ENCODE data around the gene C2CD4C. TPM values are rescaled to one million over a fixed set of nuclear protein-coding genes. Genes with fewer than 3 reads are reported as not detected.
"Not testable (repeated sequence)": the region's sequence is repeated elsewhere in the genome, so short reads cannot be mapped to it uniquely, and the experiment has no call there.

The C2CD4C gene, protein sequence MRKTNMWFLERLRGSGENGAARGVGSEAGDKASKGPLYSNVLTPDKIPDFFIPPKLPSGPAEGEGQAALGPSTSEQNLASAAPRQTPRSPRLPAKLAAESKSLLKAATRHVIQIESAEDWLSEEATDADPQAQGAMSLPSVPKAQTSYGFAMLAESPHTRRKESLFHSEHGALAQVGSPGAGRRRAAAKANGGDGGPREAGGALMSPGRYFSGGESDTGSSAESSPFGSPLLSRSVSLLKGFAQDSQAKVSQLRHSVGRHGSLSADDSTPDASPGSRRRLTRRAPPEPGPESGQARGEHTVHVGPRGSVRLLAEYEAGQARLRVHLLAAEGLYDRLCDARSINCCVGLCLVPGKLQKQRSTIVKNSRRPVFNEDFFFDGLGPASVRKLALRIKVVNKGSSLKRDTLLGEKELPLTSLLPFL
- 1 to 10 TPM in 6 of 8 experiments, under 1 TPM in 2; 0.15 to 6.4 (median 4.5) TPM for total RNA-seq

DNA sequence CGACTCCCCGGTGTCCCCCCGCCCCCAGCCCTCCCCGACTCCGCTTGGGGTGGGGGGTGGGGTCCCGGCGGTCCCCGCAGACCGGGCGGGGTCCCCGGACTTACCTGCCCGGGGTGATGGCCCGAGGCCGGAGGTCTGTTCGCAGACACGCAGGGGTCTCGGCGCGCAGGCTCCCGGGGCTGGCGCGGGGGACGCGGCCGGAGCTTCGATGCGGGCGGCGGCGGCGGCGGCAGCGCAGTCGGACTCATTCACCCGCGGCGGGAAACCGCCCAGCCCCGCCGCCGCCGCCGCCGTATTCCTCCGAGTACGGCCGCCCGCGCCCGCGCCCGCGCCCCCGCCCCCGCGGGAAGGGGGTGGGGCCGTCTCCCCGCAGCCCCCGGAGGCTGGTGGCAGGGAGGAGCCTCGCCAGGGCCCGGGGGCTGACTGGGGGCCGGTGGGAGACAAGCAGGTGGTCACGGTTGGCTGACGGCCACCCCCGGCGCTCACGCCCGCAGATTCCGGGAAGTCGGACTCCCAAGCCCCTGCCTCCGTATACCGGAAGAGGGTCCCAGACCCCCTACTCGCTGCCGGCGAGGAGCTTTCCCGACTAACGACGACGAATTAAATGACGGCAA lies at the start of gene C2CD4C:
Gene C2CD4C (minus strand): TSS at position 246 of the 614 bp plus-strand sequence. CDS start 786 bp downstream, outside the sequence.
- H3K27ac ChIP-seq = no peak within 1 kb of the TSS
- ATAC-seq (replicated peaks in 6 of 8) = peak; percentile 32 to 59 (median 55)
- in situ Hi-C loops (cut with MboI; ENCODE audit: low pct_unique_long_range_greater_than_20kb in 2 of 9, low sequenced_read_pairs in 9 of 9, unreplicated experiment in 9 of 9) = no loop called here
- peak within 1 kb of the TSS; percentile 58 to 91 (median 65) for H3K4me3 ChIP-seq
- WGBS, 10 experiments = 0 to 1% (median 0%) methylated on average over 2 to 15 of the region's 80 CpGs; no CpG with 5 or more reads in 7 of the 10 experiments
- H3K4me1 ChIP-seq (replicated peaks in 1 of 2) = peaks cover 52 to 54% of the 10 kb centered on the region in 2 donors

GRCh38 chr19:458091-459042 lies 49.4 kb upstream of the C2CD4C start:
- WGBS, 10 experiments = 80 to 100% methylated on average over 1 to 4 of the region's 89 CpGs; no CpG with 5 or more reads in 8 of the 10 experiments
- no peak for ATAC-seq (replicated peaks in 6 of 8)
- Histone ChIP-seq H3K27ac (no peak overlapping the region), H3K4me3 (no peak overlapping the region), H3K4me1 (replicated peaks in 1 of 2) (peaks cover 0 to 3% of the 10 kb centered on the region in 2 donors)
- in situ Hi-C loops (cut with MboI; ENCODE audit: low pct_unique_long_range_greater_than_20kb in 2 of 9, low sequenced_read_pairs in 9 of 9, unreplicated experiment in 9 of 9) = no loop called here

- in situ Hi-C loops (cut with MboI; ENCODE audit: low pct_unique_long_range_greater_than_20kb in 2 of 9, low sequenced_read_pairs in 9 of 9, unreplicated experiment in 9 of 9) = no loop called here
- Histone ChIP-seq H3K27ac (no peak overlapping the region), H3K4me3 (no peak overlapping the region), H3K4me1 (replicated peaks in 1 of 2) (peaks cover 0 to 3% of the 10 kb centered on the region in 2 donors)
- ATAC-seq (replicated peaks in 6 of 8) = no peak
- 80 to 84% (median 83%) methylated on average over 1 to 13 of the region's 30 CpGs; no CpG with 5 or more reads in 7 of the 10 experiments for WGBS, 10 experiments
These were observed 48.7 kb upstream of the C2CD4C start for GRCh38 chr19:457636-458035.

DNA sequence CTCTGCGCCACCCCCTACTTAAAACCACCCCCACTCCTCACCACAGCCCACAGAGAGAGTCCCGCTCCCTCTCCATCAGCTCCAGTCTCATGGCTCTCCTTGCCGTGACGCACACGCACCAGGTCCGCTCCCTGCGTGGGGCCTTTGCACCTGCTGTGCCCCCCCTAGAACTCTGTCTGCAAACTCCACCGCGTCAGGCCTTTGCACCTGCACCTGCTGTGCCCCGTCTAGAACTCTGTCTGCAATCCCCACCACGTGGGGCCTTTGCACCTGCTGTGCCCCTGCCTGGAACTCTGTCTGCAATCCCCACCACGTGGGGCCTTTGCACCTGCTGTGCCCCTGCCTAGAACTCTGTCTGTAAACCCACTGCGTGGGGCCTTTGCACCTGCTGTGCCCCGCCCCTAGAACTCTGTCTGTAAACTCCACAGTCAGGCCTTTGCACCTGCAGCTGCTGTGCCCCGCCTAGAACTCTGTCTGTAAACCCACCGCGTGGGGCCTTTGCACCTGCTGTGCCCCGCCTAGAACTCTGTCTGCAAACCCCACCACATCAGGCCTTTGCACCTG lies 47.7 kb upstream of the C2CD4C start:
- no peaks in the 10 kb centered on the region for H3K4me1 ChIP-seq (replicated peaks in 1 of 2)
- no peak overlapping the region for H3K4me3 ChIP-seq
- no peak for ATAC-seq (replicated peaks in 6 of 8)
- in situ Hi-C loops (cut with MboI; ENCODE audit: low pct_unique_long_range_greater_than_20kb in 2 of 9, low sequenced_read_pairs in 9 of 9, unreplicated experiment in 9 of 9) = no loop called here
- WGBS, 10 experiments = 67 to 90% (median 83%) methylated on average over 1 to 9 of the region's 18 CpGs; no CpG with 5 or more reads in 6 of the 10 experiments
- no peak overlapping the region for H3K27ac ChIP-seq

DNA sequence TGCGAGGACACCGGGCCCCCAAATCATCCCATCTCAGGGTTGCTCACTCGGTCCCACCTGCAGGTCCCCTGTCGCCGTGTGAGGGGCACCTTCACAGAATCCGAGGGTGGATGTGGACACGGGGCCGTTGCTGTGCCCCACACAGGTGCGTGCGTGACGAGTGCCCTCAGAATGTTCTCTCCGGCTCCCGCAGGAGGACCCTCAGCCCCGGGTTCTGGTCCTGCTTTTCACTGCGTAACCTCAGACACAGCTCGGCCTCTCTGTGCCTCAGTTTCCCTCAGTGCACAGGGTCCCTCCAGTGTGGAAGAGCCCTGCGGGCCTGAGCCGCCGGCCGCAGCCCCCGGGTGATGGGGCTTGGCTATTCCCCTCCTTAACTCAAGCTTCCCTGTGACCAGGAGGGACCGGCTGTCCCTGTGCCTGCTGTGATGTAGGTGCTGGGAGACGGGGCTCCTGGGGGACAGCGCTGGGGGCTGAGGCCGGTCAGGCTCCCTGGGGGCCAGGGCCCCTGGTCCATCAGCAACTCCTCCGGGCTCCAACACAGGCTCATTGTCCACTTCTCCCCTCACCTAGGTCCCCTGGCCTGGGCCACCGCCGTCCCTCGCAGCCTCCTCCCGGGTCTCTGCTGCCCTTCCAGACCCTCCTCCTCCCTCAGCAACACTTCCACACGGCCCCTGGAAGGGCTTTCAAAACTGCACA lies 47.1 kb upstream of the C2CD4C start:
- Histone ChIP-seq H3K4me3 (no peak overlapping the region), H3K4me1 (replicated peaks in 1 of 2) (no peaks in the 10 kb centered on the region), H3K27ac (no peak overlapping the region)
- 72 to 100% (median 87%) methylated on average over 1 to 15 of the region's 31 CpGs; no CpG with 5 or more reads in 4 of the 10 experiments for WGBS, 10 experiments
- in situ Hi-C loops (cut with MboI; ENCODE audit: low pct_unique_long_range_greater_than_20kb in 2 of 9, low sequenced_read_pairs in 9 of 9, unreplicated experiment in 9 of 9) = no loop called here
- ATAC-seq (replicated peaks in 6 of 8) = no peak

- Histone ChIP-seq H3K4me1 (replicated peaks in 1 of 2) (no peaks in the 10 kb centered on the region), H3K27ac (no peak overlapping the region), H3K4me3 (no peak overlapping the region)
- 86 to 100% (median 89%) methylated on average over 1 to 13 of the region's 39 CpGs; no CpG with 5 or more reads in 3 of the 10 experiments for WGBS, 10 experiments
- in situ Hi-C loops (cut with MboI; ENCODE audit: low pct_unique_long_range_greater_than_20kb in 2 of 9, low sequenced_read_pairs in 9 of 9, unreplicated experiment in 9 of 9) = no loop called here
- ATAC-seq (replicated peaks in 6 of 8) = no peak
These were observed 46.2 kb upstream of the C2CD4C start for GRCh38 chr19:455031-455705.

- 64 to 100% (median 88%) methylated on average over 2 to 17 of the region's 22 CpGs; no CpG with 5 or more reads in 4 of the 10 experiments for WGBS, 10 experiments
- in situ Hi-C loops (cut with MboI; ENCODE audit: low pct_unique_long_range_greater_than_20kb in 2 of 9, low sequenced_read_pairs in 9 of 9, unreplicated experiment in 9 of 9) = no loop called here
- Histone ChIP-seq H3K27ac (no peak overlapping the region), H3K4me1 (replicated peaks in 1 of 2) (no peaks in the 10 kb centered on the region), H3K4me3 (no peak overlapping the region)
- no peak for ATAC-seq (replicated peaks in 6 of 8)
These were observed 44.7 kb upstream of the C2CD4C start for GRCh38 chr19:453606-454005.

DNA sequence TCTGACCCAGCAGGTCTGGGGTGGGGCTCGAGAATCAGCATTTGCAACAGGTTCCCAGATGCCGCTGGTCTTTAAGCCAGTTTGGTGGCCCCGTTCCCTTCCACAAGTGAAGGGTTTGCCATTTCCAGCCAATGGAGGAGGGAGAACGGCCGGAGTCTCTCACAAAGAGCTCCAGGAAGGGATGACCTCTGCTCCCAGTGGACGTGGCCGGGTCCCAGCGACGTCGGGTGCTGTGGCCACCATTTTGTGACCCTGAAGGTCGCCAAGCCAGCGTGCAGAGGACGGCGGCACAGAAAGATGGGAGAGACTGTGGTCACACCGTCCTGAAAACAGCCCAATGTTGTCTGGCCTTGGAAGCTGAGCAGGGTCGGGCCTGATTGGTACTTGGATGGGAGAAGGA lies 43.9 kb upstream of the C2CD4C start:
- 62 to 94% (median 85%) methylated on average over 3 to 13 of the region's 16 CpGs; no CpG with 5 or more reads in 6 of the 10 experiments for whole genome bisulfite sequencing, 10 experiments
- ATAC-seq (replicated peaks in 6 of 8) = no peak
- Histone ChIP-seq H3K27ac (no peak overlapping the region), H3K4me1 (replicated peaks in 1 of 2) (no peaks in the 10 kb centered on the region), H3K4me3 (no peak overlapping the region)
- in situ Hi-C loops (cut with MboI; ENCODE audit: low pct_unique_long_range_greater_than_20kb in 2 of 9, low sequenced_read_pairs in 9 of 9, unreplicated experiment in 9 of 9) = no loop called here

GRCh38 chr19:450912-451481 lies 42.0 kb upstream of the C2CD4C start:
- H3K4me3 ChIP-seq; H3K27ac ChIP-seq; ATAC-seq (replicated peaks in 6 of 8); in situ Hi-C loops (cut with MboI; ENCODE audit: low pct_unique_long_range_greater_than_20kb in 2 of 9, low sequenced_read_pairs in 9 of 9, unreplicated experiment in 9 of 9); H3K4me1 ChIP-seq (replicated peaks in 1 of 2): not testable (repeated sequence)
- 84 to 100% (median 95%) methylated on average over 5 to 12 of the region's 33 CpGs; no CpG with 5 or more reads in 5 of the 10 experiments for WGBS, 10 experiments

DNA sequence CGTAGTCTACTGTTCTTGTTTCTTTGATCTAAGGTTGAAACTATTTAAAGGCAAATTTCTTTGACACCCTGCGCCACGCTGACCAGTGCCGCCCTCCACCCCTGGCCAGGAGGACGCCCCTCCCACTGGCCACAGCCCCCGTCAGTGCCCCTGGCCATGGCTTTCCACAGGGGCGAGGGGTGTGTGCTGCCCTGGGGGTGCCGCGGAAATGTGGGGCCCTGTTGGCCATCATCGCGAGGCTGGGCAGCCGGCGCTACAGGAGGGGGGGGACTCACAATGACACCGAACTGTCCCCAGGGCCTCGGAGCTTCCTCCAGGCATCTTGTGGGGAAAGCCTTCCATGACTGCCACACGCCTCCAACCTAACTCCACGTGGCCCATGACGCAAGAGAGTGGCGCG lies 41.0 kb upstream of the C2CD4C start:
- Histone ChIP-seq H3K4me3 (no peak overlapping the region), H3K27ac (no peak overlapping the region), H3K4me1 (replicated peaks in 1 of 2) (no peaks in the 10 kb centered on the region)
- in situ Hi-C loops (cut with MboI; ENCODE audit: low pct_unique_long_range_greater_than_20kb in 2 of 9, low sequenced_read_pairs in 9 of 9, unreplicated experiment in 9 of 9) = no loop called here
- ATAC-seq (replicated peaks in 6 of 8) = no peak
- WGBS, 10 experiments = 47 to 100% (median 81%) methylated on average over 1 to 4 of the region's 20 CpGs; no CpG with 5 or more reads in 2 of the 10 experiments

- in situ Hi-C loops (cut with MboI; ENCODE audit: low pct_unique_long_range_greater_than_20kb in 2 of 9, low sequenced_read_pairs in 9 of 9, unreplicated experiment in 9 of 9) = no loop called here
- H3K4me3 ChIP-seq = no peak overlapping the region
- no peaks in the 10 kb centered on the region for H3K4me1 ChIP-seq (replicated peaks in 1 of 2)
- WGBS, 10 experiments = 10 to 87% (median 60%) methylated on average over 1 to 5 of the region's 31 CpGs; no CpG with 5 or more reads in 4 of the 10 experiments
- peak in 2 of 8 experiments; percentile 23 to 58 for ATAC-seq (replicated peaks in 6 of 8)
- no peak overlapping the region for H3K27ac ChIP-seq
These were observed 39.0 kb upstream of the C2CD4C start for GRCh38 chr19:447816-448560.
